ENCODE measurements around the gene CHRNA5.

CHRNA5 gene

GRCh38 chr15:78541744-78542034 is 23.6 kb upstream of the CHRNA5 start:
- Histone ChIP-seq H3K4me3 (replicated peaks; ENCODE audit: insufficient read depth, low read length) (peak overlapping the region; percentile 88), H3K27ac (replicated peaks) (no peak overlapping the region), H3K27me3 (ENCODE audit: insufficient read depth, poor library complexity, severe bottlenecking) (no peaks in the 10 kb centered on the region)
- no peak for DNase-seq (ENCODE audit: low read depth in 1 of 2, low spot score in 1 of 2)
- TF ChIP-seq SPI1 (IDR thresholded peaks at IDR 0.05; ENCODE audit: borderline replicate concordance, low read depth) (no peak), GABPA (IDR thresholded peaks at IDR 0.05; ENCODE audit: low read depth) (no peak)
- TF ChIP-seq, protein P1, sequence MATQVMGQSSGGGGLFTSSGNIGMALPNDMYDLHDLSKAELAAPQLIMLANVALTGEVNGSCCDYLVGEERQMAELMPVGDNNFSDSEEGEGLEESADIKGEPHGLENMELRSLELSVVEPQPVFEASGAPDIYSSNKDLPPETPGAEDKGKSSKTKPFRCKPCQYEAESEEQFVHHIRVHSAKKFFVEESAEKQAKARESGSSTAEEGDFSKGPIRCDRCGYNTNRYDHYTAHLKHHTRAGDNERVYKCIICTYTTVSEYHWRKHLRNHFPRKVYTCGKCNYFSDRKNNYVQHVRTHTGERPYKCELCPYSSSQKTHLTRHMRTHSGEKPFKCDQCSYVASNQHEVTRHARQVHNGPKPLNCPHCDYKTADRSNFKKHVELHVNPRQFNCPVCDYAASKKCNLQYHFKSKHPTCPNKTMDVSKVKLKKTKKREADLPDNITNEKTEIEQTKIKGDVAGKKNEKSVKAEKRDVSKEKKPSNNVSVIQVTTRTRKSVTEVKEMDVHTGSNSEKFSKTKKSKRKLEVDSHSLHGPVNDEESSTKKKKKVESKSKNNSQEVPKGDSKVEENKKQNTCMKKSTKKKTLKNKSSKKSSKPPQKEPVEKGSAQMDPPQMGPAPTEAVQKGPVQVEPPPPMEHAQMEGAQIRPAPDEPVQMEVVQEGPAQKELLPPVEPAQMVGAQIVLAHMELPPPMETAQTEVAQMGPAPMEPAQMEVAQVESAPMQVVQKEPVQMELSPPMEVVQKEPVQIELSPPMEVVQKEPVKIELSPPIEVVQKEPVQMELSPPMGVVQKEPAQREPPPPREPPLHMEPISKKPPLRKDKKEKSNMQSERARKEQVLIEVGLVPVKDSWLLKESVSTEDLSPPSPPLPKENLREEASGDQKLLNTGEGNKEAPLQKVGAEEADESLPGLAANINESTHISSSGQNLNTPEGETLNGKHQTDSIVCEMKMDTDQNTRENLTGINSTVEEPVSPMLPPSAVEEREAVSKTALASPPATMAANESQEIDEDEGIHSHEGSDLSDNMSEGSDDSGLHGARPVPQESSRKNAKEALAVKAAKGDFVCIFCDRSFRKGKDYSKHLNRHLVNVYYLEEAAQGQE (IDR thresholded peaks at IDR 0.05; ENCODE audit: insufficient replicate concordance, low read depth) = no peak

DNA sequence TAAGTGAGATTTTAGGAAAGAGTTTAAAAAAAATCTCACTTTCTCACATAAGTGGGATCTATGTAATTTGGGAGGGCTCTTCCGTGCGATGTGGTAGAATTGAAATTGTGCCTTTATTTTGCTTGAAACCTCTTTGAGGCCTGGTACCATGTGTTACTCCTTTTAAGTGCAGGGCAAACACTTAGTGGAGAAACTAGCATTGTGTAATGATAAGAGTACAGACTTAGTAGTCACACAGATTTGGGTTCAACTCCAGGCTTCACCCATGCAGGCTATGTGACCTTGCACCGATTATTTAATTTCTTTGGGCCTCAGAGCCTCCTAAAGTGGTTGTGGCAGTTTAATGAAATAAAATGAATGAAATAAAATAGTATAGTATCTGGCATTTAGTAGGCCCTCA is 22.7 kb upstream of the CHRNA5 start:
- Histone ChIP-seq H3K4me3 (replicated peaks; ENCODE audit: insufficient read depth, low read length) (no peak overlapping the region), H3K27ac (replicated peaks) (no peak overlapping the region), H3K27me3 (ENCODE audit: insufficient read depth, poor library complexity, severe bottlenecking) (no peaks in the 10 kb centered on the region)
- TF ChIP-seq POLR2AphosphoS5 (IDR thresholded peaks at IDR 0.05; ENCODE audit: low read depth) (no peak), GABPA (IDR thresholded peaks at IDR 0.05; ENCODE audit: low read depth) (no peak), SPI1 (IDR thresholded peaks at IDR 0.05; ENCODE audit: borderline replicate concordance, low read depth) (no peak), CTCF (IDR thresholded peaks at IDR 0.05; ENCODE audit: insufficient read depth, low read length) (no peak)
- TF ChIP-seq, protein P1 (IDR thresholded peaks at IDR 0.05; ENCODE audit: insufficient replicate concordance, low read depth) = no peak
- no peak for DNase-seq (ENCODE audit: low read depth in 1 of 2, low spot score in 1 of 2)

DNA sequence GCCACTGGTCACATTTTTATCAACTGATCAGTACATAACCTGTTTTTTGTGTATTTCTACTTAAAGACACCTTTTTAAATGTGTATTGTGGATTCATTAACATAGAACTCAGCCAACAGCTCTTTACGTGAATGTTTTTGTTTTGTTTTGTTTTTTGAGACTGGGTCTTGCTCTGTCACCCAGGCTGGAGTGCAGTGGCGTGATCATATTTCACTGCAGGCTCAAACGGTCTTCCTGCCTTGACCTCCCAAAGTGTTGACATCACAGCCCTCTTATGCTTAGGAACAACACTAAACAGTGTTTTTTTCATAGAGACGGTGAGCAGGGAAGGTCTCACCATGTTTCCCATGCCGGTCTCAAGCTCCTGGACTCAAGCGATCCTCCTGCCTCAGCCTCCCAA is 15.1 kb upstream of the CHRNA5 start:
- no peak for DNase-seq (ENCODE audit: low read depth in 1 of 2, low spot score in 1 of 2)
- TF ChIP-seq, protein P1 (IDR thresholded peaks at IDR 0.05; ENCODE audit: insufficient replicate concordance, low read depth) = no peak
- TF ChIP-seq CTCF (IDR thresholded peaks at IDR 0.05; ENCODE audit: insufficient read depth, low read length) = no peak
- no peak for TF ChIP-seq GABPA (IDR thresholded peaks at IDR 0.05; ENCODE audit: low read depth)
- no peak for TF ChIP-seq POLR2AphosphoS5 (IDR thresholded peaks at IDR 0.05; ENCODE audit: low read depth)
- TF ChIP-seq SPI1 (IDR thresholded peaks at IDR 0.05; ENCODE audit: borderline replicate concordance, low read depth) = no peak
- no peaks in the 10 kb centered on the region for H3K27me3 ChIP-seq (ENCODE audit: insufficient read depth, poor library complexity, severe bottlenecking)
- no peak overlapping the region for H3K27ac ChIP-seq (replicated peaks)
- H3K4me3 ChIP-seq (replicated peaks; ENCODE audit: insufficient read depth, low read length) = no peak overlapping the region

DNA sequence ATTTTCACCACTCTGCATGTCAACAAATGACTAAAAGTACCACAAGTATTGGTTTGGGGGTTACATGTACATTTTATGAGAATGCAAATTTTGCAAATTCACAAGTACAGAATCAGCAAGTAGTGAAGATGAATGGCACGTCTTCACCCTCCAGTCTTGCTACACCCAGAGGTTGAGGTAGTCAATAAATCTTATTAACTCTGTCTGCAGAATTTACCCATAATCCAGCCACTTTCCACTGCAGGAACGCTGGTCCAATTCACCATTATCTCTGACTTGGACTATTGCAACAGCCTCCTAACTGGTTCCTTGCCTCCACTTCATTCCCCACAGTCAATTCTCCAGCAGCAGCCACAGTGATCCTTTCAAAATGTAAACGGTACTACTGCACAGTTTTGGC is 14.5 kb upstream of the CHRNA5 start:
- Histone ChIP-seq H3K27me3 (ENCODE audit: insufficient read depth, poor library complexity, severe bottlenecking) (no peaks in the 10 kb centered on the region), H3K27ac (replicated peaks) (no peak overlapping the region), H3K4me3 (replicated peaks; ENCODE audit: insufficient read depth, low read length) (no peak overlapping the region)
- TF ChIP-seq, protein P1 (IDR thresholded peaks at IDR 0.05; ENCODE audit: insufficient replicate concordance, low read depth) = no peak
- TF ChIP-seq CTCF (IDR thresholded peaks at IDR 0.05; ENCODE audit: insufficient read depth, low read length) (no peak), SPI1 (IDR thresholded peaks at IDR 0.05; ENCODE audit: borderline replicate concordance, low read depth) (no peak), GABPA (IDR thresholded peaks at IDR 0.05; ENCODE audit: low read depth) (no peak), POLR2AphosphoS5 (IDR thresholded peaks at IDR 0.05; ENCODE audit: low read depth) (no peak)
- no peak for DNase-seq (ENCODE audit: low read depth in 1 of 2, low spot score in 1 of 2)

Measured in HL-60 (cell line).